Astrocyte of the hippocampus (primary cell): ENCODE results near the gene RPTOR.
"Not testable (repeated sequence)": the region's sequence is repeated elsewhere in the genome, so short reads cannot be mapped to it uniquely, and the experiment has no call there.

Experiments used
- DNase-seq: peaks from one replicate; pipeline ENCODE4 v3.0.0; 2011; ENCODE audit warnings: low read depth, low spot score

The RPTOR gene

DNA sequence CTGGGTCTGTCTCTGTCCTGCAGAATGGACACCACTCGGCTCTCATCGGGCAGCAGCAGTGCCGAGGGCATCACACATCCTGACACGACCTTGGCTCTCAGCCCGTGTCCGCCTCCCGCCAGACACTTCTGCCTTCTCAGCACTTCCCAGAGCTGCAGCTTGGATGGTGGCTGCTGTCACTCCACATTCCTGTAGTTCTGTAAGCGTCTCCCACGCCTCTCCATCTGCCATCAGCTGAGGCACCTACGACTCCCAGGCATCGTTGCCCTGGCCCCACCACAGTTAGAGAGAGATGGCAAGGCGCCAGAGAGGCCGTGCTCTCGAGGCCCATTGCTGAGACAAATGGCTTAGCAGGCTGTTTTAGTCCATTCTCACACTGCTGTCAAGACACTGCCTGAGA lies 251.1 kb downstream of the RPTOR start:
- peak; percentile 20 for DNase-seq

DNA sequence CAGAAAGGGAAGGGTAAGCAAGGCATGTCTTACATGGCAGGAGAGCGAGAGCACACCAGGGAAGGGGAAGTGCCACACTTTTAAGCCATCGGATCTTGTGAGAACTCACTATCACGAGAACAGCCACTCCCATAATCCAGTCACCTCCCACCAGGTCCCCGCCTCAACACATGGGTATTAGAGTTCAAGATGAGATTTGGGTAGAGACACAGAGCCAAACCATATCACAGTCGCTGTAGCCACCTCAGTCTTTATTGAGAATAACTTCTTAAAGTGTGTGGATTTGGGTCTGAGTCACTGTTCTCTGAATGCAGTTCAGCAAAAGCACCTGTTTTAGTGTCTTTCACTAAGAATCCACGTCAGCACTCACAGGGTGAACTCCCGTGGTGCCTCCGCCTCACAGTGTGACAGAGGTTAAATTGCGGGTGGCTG lies 251.8 kb downstream of the RPTOR start:
- no peak for DNase-seq

DNA sequence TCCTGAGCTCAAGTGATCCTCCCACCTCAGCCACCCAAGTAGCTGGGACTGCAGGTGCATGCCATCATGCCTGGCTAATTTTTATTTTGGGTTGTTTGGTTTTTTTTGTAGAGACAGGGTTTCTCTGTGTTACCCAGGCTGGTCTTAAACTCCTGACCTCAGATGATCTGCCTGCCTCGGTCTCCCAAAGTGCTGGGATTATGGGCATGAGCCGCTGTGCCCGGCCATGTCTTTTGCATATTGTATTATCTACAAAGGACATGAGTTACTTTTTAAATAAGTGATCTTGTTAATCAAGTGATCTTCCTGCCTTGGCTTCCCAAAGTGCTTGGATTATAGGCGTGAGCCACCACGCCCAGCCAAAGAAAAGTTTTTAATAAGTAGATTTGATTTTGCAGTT lies 252.6 kb downstream of the RPTOR start:
- DNase-seq, result not testable (repeated sequence)

DNA sequence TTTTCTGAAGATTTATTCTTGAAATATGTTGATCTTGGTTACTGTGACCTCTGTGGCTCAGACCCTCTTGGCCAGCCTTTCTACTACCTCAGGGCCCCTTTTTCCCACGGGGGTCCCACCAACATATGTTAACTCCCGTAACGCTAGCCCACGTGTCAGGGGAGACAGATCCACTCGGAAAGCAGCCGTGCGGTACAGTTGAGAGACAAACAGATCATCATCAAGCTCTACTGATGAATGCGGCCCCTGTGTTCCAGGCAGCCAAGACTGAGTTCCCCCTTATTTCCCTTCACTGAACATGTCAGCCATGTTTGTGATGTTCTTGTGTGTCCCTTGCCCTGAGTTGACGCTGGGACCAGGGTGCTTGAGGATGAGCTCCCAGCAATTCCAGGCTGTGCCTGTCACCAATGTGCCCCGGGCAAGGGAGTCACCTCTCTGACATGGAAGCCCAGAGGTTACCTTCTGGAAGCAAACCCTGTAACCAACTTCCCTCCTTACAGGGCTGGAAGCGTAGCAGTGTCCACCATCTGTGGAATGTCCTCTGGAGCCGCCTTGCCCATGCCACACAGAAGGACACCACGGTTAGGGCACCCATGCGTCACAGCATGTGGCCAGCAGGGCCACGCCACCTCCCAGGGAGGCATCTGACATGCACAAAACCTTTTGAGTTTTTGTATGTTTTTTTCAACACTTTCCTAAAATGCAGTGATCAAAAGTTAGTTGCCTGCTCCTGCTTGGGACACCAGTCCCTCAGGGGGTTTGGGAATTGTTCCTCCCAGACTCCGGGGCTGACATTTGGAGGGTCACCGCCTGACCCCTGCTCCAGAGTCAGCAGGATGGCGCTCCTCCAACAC lies 253.3 kb downstream of the RPTOR start:
- DNase-seq, result no peak

DNA sequence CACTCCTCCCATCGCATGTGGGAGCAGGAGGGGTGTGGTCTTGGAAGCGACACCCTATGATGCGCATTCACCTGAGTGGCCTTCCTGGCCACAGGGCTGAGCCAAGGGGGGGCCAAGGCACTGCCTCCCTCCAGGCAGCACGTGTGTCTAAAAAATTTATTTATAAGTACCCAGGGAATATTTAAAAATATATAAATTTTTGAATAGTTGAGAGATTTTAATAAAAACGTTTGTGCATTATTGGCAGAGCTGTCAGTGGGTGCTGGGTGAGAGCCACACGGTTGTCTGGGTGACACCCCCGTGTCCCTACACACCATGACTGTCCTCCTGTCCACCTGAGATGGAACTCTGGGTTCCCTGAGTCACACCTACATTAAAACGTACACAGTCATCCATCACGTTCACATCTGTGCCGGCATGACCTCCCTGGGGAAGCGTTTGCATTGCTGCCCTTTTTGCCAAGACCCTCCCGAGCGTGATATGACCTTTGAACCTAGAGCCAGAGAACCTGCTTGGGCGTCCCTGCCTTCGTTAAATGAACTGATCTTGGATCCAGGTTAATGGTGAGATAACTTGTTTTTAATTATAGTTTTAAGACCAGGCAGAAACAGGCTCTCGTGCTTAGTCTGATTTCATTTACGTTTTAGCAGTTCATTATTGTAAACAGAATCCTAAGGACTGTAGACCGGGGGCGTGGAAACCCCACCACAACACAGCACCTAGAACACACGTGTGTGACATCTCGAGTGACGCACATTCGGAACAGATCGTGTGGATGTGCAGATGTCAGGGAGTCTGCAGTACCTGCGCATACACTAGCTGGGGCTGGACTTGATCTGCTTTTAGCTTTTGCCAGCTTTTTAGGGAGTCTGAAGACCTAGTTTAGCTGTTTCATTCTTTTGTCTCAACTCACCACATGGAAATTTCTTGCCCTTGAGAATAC lies 254.2 kb downstream of the RPTOR start:
- no peak for DNase-seq

DNA sequence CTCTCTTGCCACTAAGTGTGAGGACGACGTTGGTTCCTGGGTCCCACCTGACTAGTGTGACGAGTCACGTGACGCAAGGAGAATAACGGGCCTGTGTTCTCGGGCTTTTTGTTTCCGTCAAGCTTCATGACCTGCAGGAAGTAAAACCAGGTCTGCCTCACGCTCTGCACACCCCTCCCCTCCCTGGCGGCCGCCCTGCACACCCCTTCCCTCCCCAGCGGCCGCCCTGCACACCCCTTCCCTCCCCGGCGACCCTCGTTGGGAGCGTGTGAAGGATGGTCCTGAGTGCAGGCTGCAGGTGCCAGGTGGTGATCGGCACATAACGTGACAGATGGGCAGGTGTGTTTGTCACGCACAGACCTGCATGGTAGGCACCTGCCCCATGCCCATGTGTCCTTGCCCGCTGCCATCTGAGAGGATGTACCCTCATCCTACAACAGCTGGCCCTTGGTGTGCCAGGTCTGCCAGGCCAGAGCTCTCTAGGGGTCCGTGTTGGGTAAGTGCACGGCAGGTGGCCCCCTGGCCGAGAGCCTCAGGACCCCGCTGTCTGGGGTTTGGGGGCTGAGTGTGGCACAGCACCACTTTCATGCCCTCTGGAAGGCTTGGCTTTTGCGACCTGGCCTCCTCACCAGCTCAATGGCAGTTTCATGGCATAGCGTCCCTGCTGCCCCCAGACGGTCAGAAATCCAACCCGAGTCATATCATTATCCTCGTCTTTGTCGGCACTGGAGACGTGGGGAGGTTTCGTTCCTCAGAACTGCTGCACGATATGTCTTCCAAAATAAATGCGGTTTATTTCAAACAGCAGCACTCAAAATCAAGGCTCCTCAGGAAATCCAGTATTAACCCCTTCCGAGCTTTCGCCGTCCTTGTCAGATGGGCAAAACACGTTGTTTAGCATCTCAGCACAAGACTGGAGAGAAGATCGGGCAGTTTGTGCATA lies 255.2 kb downstream of the RPTOR start:
- DNase-seq, result no peak

DNA sequence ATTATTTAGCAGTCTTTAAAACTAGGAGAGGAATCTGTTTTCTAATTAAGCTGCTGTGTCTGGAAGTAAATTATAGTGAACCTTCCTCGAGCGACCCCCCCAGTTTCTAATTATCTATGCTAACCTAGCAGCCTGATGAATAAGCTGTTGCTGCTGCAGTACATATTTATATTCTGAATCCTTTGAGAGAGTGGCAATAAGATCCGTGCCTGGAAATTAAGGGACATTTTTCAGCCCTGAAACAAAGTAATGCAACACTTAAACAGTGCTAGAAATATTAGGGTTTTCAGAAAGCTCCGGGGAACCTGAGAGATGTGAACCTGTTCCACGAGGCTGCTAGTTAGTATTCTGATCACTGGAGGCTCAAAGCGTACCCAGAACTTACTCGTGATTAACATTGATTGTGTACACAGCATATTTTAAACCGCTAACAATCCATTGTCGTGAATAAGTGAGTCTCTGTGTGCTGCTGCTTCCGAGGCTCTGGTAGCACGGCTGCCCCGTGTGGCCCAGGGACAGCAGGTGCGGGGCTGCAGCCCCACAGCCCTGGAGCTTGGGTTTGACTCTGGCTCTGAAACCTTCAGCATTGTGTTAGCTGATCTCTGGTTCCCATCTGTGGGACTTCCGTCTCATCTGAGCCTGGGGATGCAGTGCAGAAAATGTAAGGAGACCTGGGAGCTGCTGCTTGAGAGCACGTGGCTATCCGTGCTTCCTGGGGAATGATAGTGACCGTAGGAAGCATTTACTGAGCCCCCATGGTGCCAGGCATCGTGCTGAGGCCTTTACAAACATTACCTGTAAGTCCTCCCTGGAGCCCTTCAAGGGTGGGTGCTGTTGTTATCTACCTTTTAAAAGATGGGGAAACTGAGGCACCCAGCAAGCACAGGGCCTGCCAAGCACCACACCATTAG lies 256.1 kb downstream of the RPTOR start:
- peak; percentile 65 for DNase-seq

DNA sequence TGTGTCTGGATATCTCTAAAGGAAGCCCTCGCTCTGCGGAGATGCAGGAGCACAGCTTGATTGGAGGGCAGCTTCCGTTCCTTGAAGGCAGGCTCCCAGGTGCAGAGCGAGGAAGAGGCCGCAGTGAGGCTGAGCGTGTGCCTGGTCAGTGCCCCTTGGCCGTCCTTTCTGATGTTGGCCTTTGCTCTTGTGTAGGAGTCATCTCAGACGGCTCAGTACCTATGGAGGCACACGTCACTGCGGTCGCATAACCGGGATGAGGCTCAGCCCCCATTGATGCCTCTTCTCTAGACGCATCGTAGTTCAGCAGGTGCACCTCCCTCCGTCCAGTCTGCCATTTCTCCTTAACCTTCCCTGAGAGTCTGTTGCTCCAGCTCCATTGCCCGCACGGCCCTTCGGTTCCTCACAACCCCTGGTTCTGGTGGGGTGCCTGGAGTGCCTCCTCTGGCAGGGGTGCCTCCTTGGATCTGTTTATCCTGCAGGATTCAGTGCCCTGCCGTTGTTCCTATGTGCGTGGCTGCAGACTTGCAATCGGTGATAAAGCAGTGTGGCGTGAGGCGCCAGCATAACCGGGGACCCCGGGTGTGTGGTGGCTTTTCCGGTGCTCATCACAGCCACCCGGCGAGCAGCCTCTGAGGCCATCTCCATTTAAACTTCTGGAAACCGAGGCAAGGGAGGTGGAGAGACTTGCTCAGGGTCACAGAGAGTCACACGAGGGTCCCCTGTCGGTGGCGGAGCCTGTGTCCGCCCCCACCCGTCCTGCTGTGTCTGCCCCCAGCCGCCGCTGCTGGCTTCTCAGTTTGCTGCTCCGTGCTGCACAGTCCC lies 258.2 kb downstream of the RPTOR start:
- DNase-seq, result no peak

DNA sequence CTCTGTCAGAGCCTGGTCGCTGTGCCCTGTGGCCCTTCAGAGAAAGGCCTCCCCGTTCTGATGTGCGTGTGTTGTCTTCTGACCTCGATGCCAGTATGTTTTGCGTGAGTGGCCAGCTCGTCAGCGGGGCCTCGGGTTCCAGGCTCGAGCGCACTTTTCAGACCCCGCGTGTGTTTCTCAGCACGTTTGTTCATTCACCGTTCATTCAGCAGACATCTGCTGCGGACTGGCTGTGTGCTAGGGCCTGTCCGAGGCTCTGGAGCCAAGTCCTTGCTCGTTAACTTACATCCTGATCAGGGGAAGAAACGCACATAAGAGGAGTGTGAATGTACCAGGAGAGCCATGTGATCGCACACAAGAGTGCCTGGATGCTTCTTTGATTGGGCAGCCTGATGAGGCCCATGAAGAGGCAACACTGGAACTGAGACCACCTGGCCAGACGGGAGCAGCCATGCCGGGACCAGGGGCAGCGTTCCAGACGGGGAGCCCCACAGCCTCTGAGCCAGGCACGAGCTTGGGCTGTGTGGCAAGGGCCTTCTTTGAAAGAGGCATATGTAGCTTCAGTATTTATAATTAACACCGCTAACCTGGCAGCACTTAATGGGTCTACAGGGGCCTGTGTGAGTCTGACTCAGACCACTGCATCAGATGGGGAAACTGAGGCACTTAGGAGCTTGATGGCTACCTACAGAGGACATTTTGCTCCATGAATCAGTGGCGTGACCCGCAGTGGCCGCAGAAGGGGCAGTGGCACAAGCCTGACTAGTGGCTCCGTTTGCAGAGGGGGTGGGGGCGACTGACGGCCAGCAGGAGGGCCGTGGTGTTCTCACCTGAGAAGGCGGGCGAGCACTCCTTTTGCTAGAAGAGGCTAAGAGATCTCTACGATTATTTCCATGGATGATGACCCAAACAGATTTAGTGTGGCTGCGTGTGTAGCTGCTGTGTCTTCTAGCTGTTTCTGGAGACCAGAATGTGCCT lies 259.1 kb downstream of the RPTOR start:
- no peak for DNase-seq

DNA sequence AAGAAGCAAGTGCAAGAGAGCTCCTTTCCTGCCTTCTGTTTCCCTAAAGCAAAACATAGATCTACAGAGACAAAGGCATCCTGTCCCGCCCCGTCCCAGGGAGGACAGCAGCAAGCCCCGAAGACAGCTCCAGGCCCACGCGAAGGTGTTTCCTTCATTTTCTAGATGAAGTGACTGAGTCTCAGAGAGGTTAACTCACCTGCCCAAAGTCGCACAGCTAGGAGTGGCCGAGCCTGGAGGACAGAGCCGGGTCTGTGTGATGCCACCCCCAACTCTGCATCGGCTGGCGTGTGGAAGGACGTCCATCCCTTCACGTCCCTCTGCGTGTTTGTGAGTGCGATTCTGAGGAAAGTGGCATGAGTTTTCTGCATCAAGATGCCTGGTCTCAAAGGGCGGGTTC lies 259.8 kb downstream of the RPTOR start:
- DNase-seq, result no peak

DNA sequence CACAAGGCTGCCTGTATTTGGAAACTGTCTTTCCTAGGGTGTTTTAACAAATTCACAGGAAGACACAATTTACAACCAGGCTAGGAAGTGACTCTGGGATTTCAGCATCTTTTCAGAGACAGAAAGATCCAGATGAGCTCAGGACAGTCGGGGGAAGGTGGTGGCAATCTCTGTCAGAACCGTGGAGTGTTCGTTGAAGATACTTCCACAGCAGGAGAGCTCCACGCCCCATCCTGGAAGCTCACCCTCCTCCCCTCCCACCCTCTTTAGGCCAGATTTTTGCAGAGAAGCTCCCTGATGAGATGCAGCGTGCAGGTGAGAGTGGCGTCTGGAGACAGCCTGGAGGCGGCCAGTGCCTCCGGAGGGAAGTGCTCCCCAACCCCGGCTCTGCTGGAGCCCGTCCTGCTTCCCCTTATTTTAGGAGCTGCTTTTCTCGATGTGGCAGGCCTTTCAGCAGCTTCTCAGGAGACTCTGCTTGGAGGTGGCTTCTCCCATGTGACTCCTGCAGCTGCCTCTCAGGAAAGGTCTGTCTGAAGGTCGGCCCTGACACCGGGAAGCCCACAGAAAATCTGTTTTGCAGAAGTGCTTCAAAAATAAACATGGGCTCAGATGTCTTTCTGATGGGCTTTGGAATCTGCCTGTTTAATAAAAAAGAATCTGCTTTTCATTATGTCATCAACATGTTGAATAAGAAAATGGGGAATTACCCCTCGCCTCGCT lies 260.6 kb downstream of the RPTOR start:
- DNase-seq, result no peak

DNA sequence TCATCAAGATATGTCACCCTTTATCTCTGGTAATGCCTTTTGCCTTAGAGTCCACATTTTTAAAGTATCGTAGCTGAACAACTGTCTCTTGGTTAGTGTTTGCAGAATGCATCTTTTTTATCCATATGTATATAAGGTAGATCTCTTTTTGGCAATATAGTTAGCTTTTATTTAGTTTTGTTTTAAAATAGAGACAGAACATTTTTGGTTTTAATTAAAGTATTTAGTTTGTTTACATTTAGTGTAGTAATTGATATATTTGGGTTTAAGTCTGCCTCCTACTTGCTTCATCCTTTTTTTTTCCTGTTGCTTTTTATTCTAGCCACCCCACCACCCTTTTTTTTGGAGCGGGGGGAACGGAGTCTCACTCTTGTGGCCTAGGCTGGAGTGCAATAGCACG lies 262.4 kb downstream of the RPTOR start:
- no peak for DNase-seq

DNA sequence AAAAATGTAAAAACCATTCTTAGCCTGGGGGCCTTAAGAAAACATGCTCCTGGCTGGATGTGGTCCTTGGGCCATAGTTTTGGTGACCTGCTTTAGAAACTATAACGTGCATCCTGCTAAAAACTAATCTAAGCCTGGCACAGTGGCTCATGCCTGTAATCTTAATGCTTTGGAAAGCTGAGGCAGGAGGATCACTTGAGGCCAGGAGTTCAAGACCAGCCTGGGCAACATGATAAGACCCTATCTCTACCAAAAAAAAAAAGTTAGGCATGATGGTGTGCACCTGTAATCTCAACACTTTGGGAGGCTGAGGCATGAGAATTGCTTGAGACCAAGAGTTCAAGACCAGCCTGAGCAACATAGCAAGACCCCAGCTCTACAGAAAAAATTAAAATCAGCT lies 263.2 kb downstream of the RPTOR start:
- no peak for DNase-seq

DNA sequence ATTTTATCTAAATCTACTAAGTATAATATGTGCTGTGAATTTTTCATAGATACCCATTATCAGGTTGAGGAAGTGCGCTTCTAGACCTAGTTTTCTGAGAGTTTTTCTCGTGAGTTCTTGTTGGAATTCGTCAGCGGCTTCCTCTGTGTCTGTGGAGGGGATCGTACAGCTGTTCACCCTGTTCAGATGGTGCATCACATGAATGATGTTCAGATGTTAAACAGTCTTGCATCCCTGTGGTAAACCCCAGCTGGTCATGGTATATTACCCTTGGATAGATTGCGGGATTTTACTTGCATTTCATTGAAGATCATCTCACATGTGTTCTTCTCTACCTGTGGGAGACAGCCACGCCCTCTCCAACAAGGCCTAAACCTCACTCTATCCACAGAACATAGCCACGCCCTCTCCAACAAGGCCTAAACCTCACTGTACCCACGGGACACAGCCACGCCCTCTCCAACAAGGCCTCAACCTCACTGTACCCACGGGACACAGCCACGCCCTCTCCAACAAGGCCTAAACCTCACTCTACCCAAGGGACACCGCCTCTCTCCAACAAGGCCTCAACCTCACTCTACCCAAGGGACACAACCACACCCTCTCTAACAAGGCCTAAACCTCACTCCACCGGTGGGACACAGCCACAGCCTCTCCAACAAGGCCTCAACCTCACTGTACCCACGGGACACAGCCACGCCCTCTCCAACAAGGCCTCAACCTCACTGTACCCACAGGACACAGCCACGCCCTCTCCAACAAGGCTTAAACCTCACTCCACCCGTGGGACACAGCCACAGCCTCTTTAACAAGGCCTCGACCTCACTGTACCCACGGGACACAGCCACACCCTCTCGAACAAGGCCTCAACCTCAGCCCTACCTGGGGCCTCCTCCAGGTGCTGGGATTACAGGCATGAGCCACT lies 266.8 kb downstream of the RPTOR start:
- no peak for DNase-seq

DNA sequence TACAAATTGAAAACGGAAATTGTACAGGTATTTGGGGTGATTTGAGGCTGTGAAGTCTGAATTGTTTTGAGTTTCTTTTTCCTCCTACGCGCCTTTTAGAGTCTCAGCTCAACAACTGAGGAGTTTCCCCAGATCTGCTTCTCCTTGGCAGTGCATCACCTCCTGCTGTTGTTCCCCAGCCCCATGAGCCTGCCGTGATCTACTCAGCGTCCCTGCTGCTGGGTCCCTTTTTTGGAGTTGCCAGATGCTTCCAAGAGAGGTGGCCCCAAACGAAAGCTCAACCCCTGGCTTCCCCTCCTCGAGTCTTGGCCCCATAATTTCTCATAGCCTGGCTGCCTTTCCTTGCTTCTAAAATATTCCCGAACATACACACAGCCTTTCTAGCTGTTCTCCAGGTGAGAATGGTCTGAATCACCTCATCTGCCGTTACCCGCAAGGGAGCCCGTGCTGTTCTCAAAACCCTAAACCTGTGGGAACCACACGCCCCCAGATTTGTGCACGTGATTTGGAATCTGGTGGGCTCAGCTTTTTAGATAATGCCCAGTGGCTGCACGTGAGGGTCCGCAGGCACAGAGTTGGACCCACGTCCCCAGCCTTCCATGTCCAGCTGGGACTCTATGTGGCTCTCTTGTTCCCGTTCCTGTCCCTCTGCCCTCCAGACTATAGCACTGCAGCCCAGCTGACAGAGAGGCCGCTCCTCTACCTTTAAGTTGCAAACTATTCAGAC lies 267.9 kb downstream of the RPTOR start:
- no peak for DNase-seq

DNA sequence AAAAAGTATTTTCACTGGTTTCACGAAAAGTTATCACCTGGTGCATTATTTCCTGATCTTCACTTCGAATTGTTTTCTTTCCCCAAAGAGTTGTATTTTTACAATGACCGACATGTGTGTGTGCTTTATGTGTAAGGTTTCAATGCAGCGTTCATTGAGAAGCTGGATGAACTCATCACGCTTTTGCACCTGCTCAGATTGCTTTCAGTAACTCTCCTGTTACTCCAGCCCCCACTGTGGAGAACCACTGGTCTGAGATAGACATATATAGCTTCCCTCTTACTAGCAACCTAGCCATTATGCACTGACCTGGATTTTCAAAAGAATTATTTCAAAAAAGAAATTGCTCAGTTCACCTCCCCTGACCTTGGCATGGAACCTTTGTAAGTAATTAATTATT lies 268.7 kb downstream of the RPTOR start:
- no peak for DNase-seq
